GM23338 (cell line): ENCODE results near the gene ZCCHC17. TPM values are rescaled to one million over a fixed set of nuclear protein-coding genes. Genes with fewer than 3 reads are reported as not detected.

Experiments used
- ATAC-seq: fragments of 200-7000 bp; cut with Tn5 transposase; 3 replicates; pipeline ENCODE4 v1.9.1; 2020
- DNase-seq: peaks from one replicate; pipeline ENCODE4 v3.0.0-alpha.2; 2015; ENCODE audit warnings: low spot score
- H2AFZ ChIP-seq: fragments of 200-600 bp; sonication (generic); 2 replicates; pipeline ENCODE4 v1.8.0; 2016; ENCODE audit warnings: antibody characterized with exemption, mild to moderate bottlenecking, moderate library complexity
- H3F3A ChIP-seq: fragments of 200-600 bp; sonication (generic); replicated peaks from 2 replicates; pipeline ENCODE4 v1.8.0; 2017; ENCODE audit warnings: antibody characterized with exemption, mixed run types, low read depth
- H3K27ac ChIP-seq: fragments of 200-600 bp; sonication (generic); 2 replicates; pipeline ENCODE4 v1.6.1; 2016; ENCODE audit warnings: low read depth
- H3K27me3 ChIP-seq: fragments of 200-600 bp; sonication (generic); 2 replicates; pipeline ENCODE4 v1.8.0; 2016; ENCODE audit warnings: mild to moderate bottlenecking, mixed run types, moderate library complexity; ENCODE audit not compliant: insufficient read depth
- H3K36me3 ChIP-seq: fragments of 200-600 bp; sonication (generic); 2 replicates; pipeline ENCODE4 v1.8.0; 2016; ENCODE audit warnings: mild to moderate bottlenecking; ENCODE audit not compliant: insufficient read depth
- H3K4me1 ChIP-seq: fragments of 200-600 bp; sonication (generic); 2 replicates; pipeline ENCODE4 v1.8.0; 2016; ENCODE audit warnings: mild to moderate bottlenecking, moderate library complexity; ENCODE audit not compliant: insufficient read depth
- H3K4me2 ChIP-seq: fragments of 200-600 bp; sonication (generic); 2 replicates; pipeline ENCODE4 v1.7.1; 2017; ENCODE audit warnings: mixed run types
- H3K4me3 ChIP-seq: fragments of 200-600 bp; sonication (generic); 2 replicates; pipeline ENCODE4 v1.6.1; 2016; ENCODE audit warnings: mixed run types
- H3K79me2 ChIP-seq: fragments of 200-600 bp; sonication (generic); replicated peaks from 2 replicates; pipeline ENCODE4 v1.8.0; 2017; ENCODE audit warnings: mild to moderate bottlenecking; ENCODE audit not compliant: insufficient read depth
- H3K9me2 ChIP-seq: fragments of 200-600 bp; sonication (generic); 2 replicates; pipeline ENCODE4 v1.8.0; 2017; ENCODE audit not compliant: insufficient read depth
- H4K20me1 ChIP-seq: fragments of 200-600 bp; sonication (generic); replicated peaks from 2 replicates; pipeline ENCODE4 v1.8.0; 2017; ENCODE audit warnings: mild to moderate bottlenecking; ENCODE audit not compliant: insufficient read depth
- H3K27ac Mint-ChIP-seq: 2 replicates; pipeline ENCODE4 v1.8.0; 2020; ENCODE audit warnings: inconsistent platforms, mild to moderate bottlenecking, moderate library complexity, mixed read lengths
- H3K27me3 Mint-ChIP-seq: 3 replicates; pipeline ENCODE4 v1.8.0; 2022; ENCODE audit warnings: low read depth, mild to moderate bottlenecking, moderate library complexity, mixed read lengths, inconsistent platforms; ENCODE audit not compliant: insufficient read depth, poor library complexity
- H3K36me3 Mint-ChIP-seq: 3 replicates; pipeline ENCODE4 v1.8.0; 2021; ENCODE audit warnings: low read depth, mild to moderate bottlenecking, inconsistent platforms, moderate library complexity, mixed read lengths
- H3K4me1 Mint-ChIP-seq: 3 replicates; pipeline ENCODE4 v1.8.0; 2020; ENCODE audit warnings: mild to moderate bottlenecking, inconsistent platforms, mixed read lengths
- H3K4me3 Mint-ChIP-seq: 3 replicates; pipeline ENCODE4 v1.8.0; 2021; ENCODE audit warnings: moderate library complexity, mild to moderate bottlenecking, inconsistent platforms, mixed read lengths
- H3K9me3 Mint-ChIP-seq: 3 replicates; pipeline ENCODE4 v1.8.0; 2020; ENCODE audit warnings: moderate library complexity, mild to moderate bottlenecking, inconsistent platforms, mixed read lengths
- CREB1 ChIP-seq: fragments of 250-450 bp; sonication (Bioruptor Pico); IDR thresholded peaks from 2 replicates; pipeline ENCODE4 v1.5.0; 2020; ENCODE audit warnings: low read depth, mild to moderate bottlenecking, moderate library complexity
- EZH2 ChIP-seq: fragments of 200-600 bp; sonication (generic); IDR thresholded peaks from one replicate; pipeline ENCODE4 v1.8.0; 2017; ENCODE audit warnings: antibody characterized with exemption, mild to moderate bottlenecking, low read depth; ENCODE audit not compliant: unreplicated experiment
- EZH2phosphoT487 ChIP-seq: fragments of 200-600 bp; sonication (generic); IDR thresholded peaks from one replicate; pipeline ENCODE4 v1.8.1; 2018; ENCODE audit warnings: antibody characterized with exemption; ENCODE audit not compliant: unreplicated experiment
- JUNB ChIP-seq: IDR thresholded peaks from one replicate; pipeline ENCODE4 v1.6.1; 2016; ENCODE audit warnings: antibody characterized with exemption; ENCODE audit not compliant: unreplicated experiment
- NANOG ChIP-seq: IDR thresholded peaks from 2 replicates; pipeline ENCODE4 v1.6.1; 2016; ENCODE audit warnings: antibody characterized with exemption, borderline replicate concordance
- REST ChIP-seq: IDR thresholded peaks from one replicate; pipeline ENCODE4 v1.6.1; 2018; ENCODE audit warnings: antibody characterized with exemption; ENCODE audit not compliant: unreplicated experiment
- STAT1 ChIP-seq: IDR thresholded peaks from one replicate; pipeline ENCODE4 v1.6.1; 2016; ENCODE audit warnings: antibody characterized with exemption; ENCODE audit not compliant: unreplicated experiment
- ZNF114 ChIP-seq: fragments of 250-450 bp; sonication (Bioruptor Pico); IDR thresholded peaks from 2 replicates; pipeline ENCODE4 v1.5.0; 2020; ENCODE audit warnings: mild to moderate bottlenecking, moderate library complexity
- ZNF331 ChIP-seq: fragments of 250-450 bp; sonication (Bioruptor Pico); IDR thresholded peaks from 2 replicates; pipeline ENCODE4 v1.5.0; 2020; ENCODE audit warnings: low read depth, mild to moderate bottlenecking, moderate library complexity
- ZNF462 ChIP-seq: fragments of 250-450 bp; sonication (Bioruptor Pico); IDR thresholded peaks from 2 replicates; pipeline ENCODE4 v1.5.0; 2020; ENCODE audit warnings: mild to moderate bottlenecking, moderate library complexity
- polyA plus RNA-seq: library from polyadenylated mRNA; unstranded; fragments of >200 nt; fragmentation: Nextera tagmentation; extraction: Ambion mirVana; gene quantifications from 2 replicates; pipeline ENCODE4 v1.2.1, GENCODE V29; 2016
- total RNA-seq: library from RNA; depleted of rRNA; stranded (reverse); fragments of >200 nt; shearing (Covaris generic); gene quantifications from 2 replicates; pipeline ENCODE4 v1.2.3, GENCODE V29; 2014

ZCCHC17 gene
- total and polyA plus RNA-seq, 2 experiments from 2014 or later, result 40.1 to 134 TPM

- no peak for TF ChIP-seq ZNF331 (CRISPR knock-in tag)
- TF ChIP-seq NANOG, result no peak
- no peak for TF ChIP-seq ZNF114
- TF ChIP-seq EZH2phosphoT487, result no peak
- TF ChIP-seq EZH2, result no peak
- TF ChIP-seq CREB1, result no peak
- no peak for TF ChIP-seq JUNB
- no peak for TF ChIP-seq ZNF462 (CRISPR knock-in tag)
- TF ChIP-seq STAT1, result no peak
These were observed 40.0 kb downstream of the ZCCHC17 start (continued) for GRCh38 chr1:31336687-31337467.

- peaks cover 14% of the 10 kb centered on the region; the same call in 2 of the 3 replicates for H3K36me3 Mint-ChIP-seq
- H3K4me3 ChIP-seq, result no peak overlapping the region
- DNase-seq, result no peak
- H2AFZ ChIP-seq, result no peak overlapping the region
- no peaks in the 10 kb centered on the region for H3K4me1 ChIP-seq
- no peaks in the 10 kb centered on the region for H3K79me2 ChIP-seq
- no peaks in the 10 kb centered on the region for H3F3A ChIP-seq
- ATAC-seq, result no peak
- no peaks in the 10 kb centered on the region for H3K27me3 ChIP-seq
- peaks cover 7% of the 10 kb centered on the region; the same call in 2 of the 3 replicates for H3K4me1 Mint-ChIP-seq
- H3K9me3 Mint-ChIP-seq, result no peaks in the 10 kb centered on the region
- H3K27me3 Mint-ChIP-seq, result no peaks in the 10 kb centered on the region
- no peak overlapping the region for H3K4me2 ChIP-seq
- H3K27ac ChIP-seq, result no peak overlapping the region
- no peak overlapping the region for H3K27ac Mint-ChIP-seq
- H3K4me3 Mint-ChIP-seq, result no peak overlapping the region
- H3K36me3 ChIP-seq, result peaks cover 3% of the 10 kb centered on the region; the same call in 1 of the 2 replicates
- no peaks in the 10 kb centered on the region for H3K9me2 ChIP-seq
- H4K20me1 ChIP-seq, result peaks cover 3% of the 10 kb centered on the region; the same call in 1 of the 2 replicates
- no peak for TF ChIP-seq REST
These were observed 47.7 kb downstream of the ZCCHC17 start for GRCh38 chr1:31344503-31344902.
